ENCODE results near the gene PACRG.

DNA sequence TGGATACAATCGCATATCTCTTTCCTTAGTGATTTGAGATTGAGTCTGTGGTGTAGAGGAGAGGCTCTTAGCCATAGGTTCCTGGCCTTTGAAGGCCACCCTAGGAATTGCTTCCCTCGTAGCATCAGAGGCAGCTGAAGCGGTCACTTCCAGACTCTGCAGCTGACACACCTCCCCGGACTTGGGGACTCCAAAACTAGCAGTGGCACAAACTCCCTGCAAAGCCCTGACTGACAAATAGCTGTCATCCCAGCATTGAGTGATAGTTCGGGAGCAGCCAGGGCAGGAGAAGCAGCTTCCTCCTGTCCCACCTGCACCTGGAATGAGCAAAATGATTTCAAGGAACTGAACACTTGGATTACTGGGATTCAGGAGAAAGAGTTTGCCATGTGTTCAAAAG lies 586.2 kb downstream of the PACRG start:
- TF ChIP-seq, protein P1, sequence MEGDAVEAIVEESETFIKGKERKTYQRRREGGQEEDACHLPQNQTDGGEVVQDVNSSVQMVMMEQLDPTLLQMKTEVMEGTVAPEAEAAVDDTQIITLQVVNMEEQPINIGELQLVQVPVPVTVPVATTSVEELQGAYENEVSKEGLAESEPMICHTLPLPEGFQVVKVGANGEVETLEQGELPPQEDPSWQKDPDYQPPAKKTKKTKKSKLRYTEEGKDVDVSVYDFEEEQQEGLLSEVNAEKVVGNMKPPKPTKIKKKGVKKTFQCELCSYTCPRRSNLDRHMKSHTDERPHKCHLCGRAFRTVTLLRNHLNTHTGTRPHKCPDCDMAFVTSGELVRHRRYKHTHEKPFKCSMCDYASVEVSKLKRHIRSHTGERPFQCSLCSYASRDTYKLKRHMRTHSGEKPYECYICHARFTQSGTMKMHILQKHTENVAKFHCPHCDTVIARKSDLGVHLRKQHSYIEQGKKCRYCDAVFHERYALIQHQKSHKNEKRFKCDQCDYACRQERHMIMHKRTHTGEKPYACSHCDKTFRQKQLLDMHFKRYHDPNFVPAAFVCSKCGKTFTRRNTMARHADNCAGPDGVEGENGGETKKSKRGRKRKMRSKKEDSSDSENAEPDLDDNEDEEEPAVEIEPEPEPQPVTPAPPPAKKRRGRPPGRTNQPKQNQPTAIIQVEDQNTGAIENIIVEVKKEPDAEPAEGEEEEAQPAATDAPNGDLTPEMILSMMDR (IDR thresholded peaks at IDR 0.05): no peak
- TF ChIP-seq POLR2AphosphoS2 (conservative IDR thresholded peaks at IDR 0.05; ENCODE audit: low read length): no peak
